SU-DHL-6 (cell line): ENCODE data around the gene DENND2A.
"Not testable (repeated sequence)": the region's sequence is repeated elsewhere in the genome, so short reads cannot be mapped to it uniquely, and the experiment has no call there.

Source experiments
- EZH2phosphoT487 ChIP-seq: fragments of 200-600 bp; sonication (generic), shearing (Covaris generic); conservative IDR thresholded peaks from 2 replicates; pipeline ENCODE4 v1.6.1; 2018; ENCODE audit warnings: mild to moderate bottlenecking, antibody characterized with exemption, low read length, moderate library complexity, mixed read lengths
- TF ChIP-seq, protein P1 (sequence below): fragments of 200-600 bp; sonication (generic); IDR thresholded peaks from one replicate; pipeline ENCODE4 v1.5.1; 2017; ENCODE audit warnings: antibody characterized with exemption, mild to moderate bottlenecking, low read length, moderate library complexity; ENCODE audit not compliant: insufficient read depth, poor library complexity, severe bottlenecking

DNA sequence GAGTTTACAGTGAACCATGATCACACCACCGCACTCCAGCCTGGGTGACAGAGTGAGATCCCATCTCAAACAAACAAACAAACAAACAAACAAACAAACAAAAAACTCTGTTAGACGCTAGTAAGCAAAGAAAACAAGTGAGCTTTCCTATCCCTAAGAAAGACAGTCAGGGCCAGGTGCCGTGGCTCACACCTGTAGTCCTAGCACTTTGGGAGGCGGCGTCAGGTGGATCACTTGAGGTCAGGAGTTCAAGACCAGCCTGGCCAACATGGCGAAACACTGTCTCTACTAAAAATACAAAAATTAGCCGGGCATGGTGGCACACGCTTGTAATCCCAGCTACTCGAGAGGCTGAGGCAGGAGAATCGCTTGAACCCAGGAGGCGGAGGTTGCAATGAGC, 36.3 kb upstream of the DENND2A start:
- TF ChIP-seq, protein P1, sequence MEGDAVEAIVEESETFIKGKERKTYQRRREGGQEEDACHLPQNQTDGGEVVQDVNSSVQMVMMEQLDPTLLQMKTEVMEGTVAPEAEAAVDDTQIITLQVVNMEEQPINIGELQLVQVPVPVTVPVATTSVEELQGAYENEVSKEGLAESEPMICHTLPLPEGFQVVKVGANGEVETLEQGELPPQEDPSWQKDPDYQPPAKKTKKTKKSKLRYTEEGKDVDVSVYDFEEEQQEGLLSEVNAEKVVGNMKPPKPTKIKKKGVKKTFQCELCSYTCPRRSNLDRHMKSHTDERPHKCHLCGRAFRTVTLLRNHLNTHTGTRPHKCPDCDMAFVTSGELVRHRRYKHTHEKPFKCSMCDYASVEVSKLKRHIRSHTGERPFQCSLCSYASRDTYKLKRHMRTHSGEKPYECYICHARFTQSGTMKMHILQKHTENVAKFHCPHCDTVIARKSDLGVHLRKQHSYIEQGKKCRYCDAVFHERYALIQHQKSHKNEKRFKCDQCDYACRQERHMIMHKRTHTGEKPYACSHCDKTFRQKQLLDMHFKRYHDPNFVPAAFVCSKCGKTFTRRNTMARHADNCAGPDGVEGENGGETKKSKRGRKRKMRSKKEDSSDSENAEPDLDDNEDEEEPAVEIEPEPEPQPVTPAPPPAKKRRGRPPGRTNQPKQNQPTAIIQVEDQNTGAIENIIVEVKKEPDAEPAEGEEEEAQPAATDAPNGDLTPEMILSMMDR: not testable (repeated sequence)
- TF ChIP-seq EZH2phosphoT487: not testable (repeated sequence)
